WTC11 (cell line): ENCODE measurements around the gene SMIM12. TPM values are rescaled to one million over a fixed set of nuclear protein-coding genes. Genes with fewer than 3 reads are reported as not detected.

Experiments used
- ATAC-seq: fragments of 200-7000 bp; cut with Tn5 transposase; 2 replicates; pipeline ENCODE4 v1.10.0; 2021; ENCODE audit warnings: mild to moderate bottlenecking, moderate library complexity
- CTCF ChIA-PET: fragments of 300-600 bp; sonication (Branson Sonifier 250); formaldehyde crosslinking; loops from one replicate; lab custom pipeline; 2021; ENCODE audit warnings: antibody characterized with exemption; lab: Charles Lee
- POLR2A ChIA-PET: fragments of 350-600 bp; sonication (Branson Sonifier 250); formaldehyde crosslinking; loops from one replicate; lab custom pipeline; 2021; ENCODE audit warnings: antibody characterized with exemption; lab: Charles Lee
- DNase-seq: peaks from one replicate; pipeline ENCODE4 v3.0.0; 2021; ENCODE audit warnings: low spot score
- H3K27ac Mint-ChIP-seq: 2 replicates; pipeline ENCODE4 v1.8.0; 2021; ENCODE audit warnings: mixed read lengths
- H3K27me3 Mint-ChIP-seq: 2 replicates; pipeline ENCODE4 v1.8.0; 2021; ENCODE audit warnings: low read depth, mild to moderate bottlenecking, moderate library complexity, mixed read lengths
- H3K36me3 Mint-ChIP-seq: 2 replicates; pipeline ENCODE4 v1.8.0; 2021; ENCODE audit warnings: mixed read lengths
- H3K4me1 Mint-ChIP-seq: 2 replicates; pipeline ENCODE4 v1.8.0; 2022; ENCODE audit warnings: mixed read lengths
- H3K4me3 Mint-ChIP-seq: 2 replicates; pipeline ENCODE4 v1.8.0; 2021; ENCODE audit warnings: mild to moderate bottlenecking, moderate library complexity, mixed read lengths
- H3K9me3 Mint-ChIP-seq: 2 replicates; pipeline ENCODE4 v1.8.0; 2021; ENCODE audit warnings: mixed read lengths
- FOXJ3 ChIP-seq: sonication (generic); formaldehyde crosslinking; IDR thresholded peaks from 2 replicates; pipeline ENCODE4 v1.9.0; 2021; ENCODE audit warnings: missing genetic modification reagents, mild to moderate bottlenecking, borderline replicate concordance
- GABPB1 ChIP-seq: sonication (generic); formaldehyde crosslinking; IDR thresholded peaks from 2 replicates; pipeline ENCODE4 v1.8.1; 2023; ENCODE audit warnings: mild to moderate bottlenecking, missing genetic modification reagents
- IRF2 ChIP-seq: sonication (generic); formaldehyde crosslinking; IDR thresholded peaks from 2 replicates; pipeline ENCODE4 v1.8.0; 2022; ENCODE audit warnings: low read depth, missing genetic modification reagents, borderline replicate concordance
- JAZF1 ChIP-seq: fragments of 250-450 bp; sonication (Bioruptor Pico); IDR thresholded peaks from 2 replicates; pipeline ENCODE4 v1.9.0; 2021; ENCODE audit warnings: moderate library complexity, mild to moderate bottlenecking, inconsistent platforms
- NFYB ChIP-seq: sonication (generic); formaldehyde crosslinking; conservative IDR thresholded peaks from 2 replicates; pipeline ENCODE4 v1.8.0; 2022; ENCODE audit warnings: low read depth, missing genetic modification reagents
- RORB ChIP-seq: fragments of 250-450 bp; sonication (Bioruptor Pico); IDR thresholded peaks from 2 replicates; pipeline ENCODE4 v1.9.0; 2021; ENCODE audit warnings: mild to moderate bottlenecking
- TEAD4 ChIP-seq: sonication (generic); formaldehyde crosslinking; IDR thresholded peaks from 2 replicates; pipeline ENCODE4 v1.8.0; 2022; ENCODE audit warnings: mild to moderate bottlenecking, missing genetic modification reagents
- total RNA-seq: library from RNA; stranded (reverse); gene quantifications from 3 replicates; pipeline ENCODE4 v1.2.3, GENCODE V29; 2021
- TF ChIP-seq, protein P1 (sequence below): sonication (generic); formaldehyde crosslinking; IDR thresholded peaks from 2 replicates; pipeline ENCODE4 v1.8.1; 2022; ENCODE audit warnings: low read depth, mild to moderate bottlenecking, moderate library complexity, missing genetic modification reagents, borderline replicate concordance
- TF ChIP-seq, protein P2 (sequence below): sonication (generic); formaldehyde crosslinking; IDR thresholded peaks from 2 replicates; pipeline ENCODE4 v1.8.0; 2022; ENCODE audit warnings: mild to moderate bottlenecking, missing genetic modification reagents
- TF ChIP-seq, protein P3 (sequence below): sonication (generic); formaldehyde crosslinking; IDR thresholded peaks from 2 replicates; pipeline ENCODE4 v1.8.1; 2023; ENCODE audit warnings: mild to moderate bottlenecking, missing genetic modification reagents
- TF ChIP-seq, protein P4 (sequence below): fragments of 250-450 bp; sonication (Bioruptor Pico); IDR thresholded peaks from 2 replicates; pipeline ENCODE4 v1.9.0; 2021; ENCODE audit warnings: moderate library complexity, mild to moderate bottlenecking, inconsistent platforms, borderline replicate concordance
- TF ChIP-seq, protein P5 (sequence below): sonication (generic); formaldehyde crosslinking; IDR thresholded peaks from 2 replicates; pipeline ENCODE4 v1.8.0; 2023; ENCODE audit warnings: missing genetic modification reagents, mild to moderate bottlenecking, borderline replicate concordance
- TF ChIP-seq, protein P6 (sequence below): fragments of 250-450 bp; sonication (Bioruptor Pico); IDR thresholded peaks from 2 replicates; pipeline ENCODE4 v1.9.0; 2021; ENCODE audit warnings: mild to moderate bottlenecking

SMIM12 gene
- total RNA-seq, 1 experiment from 2014 or later: 34.6 TPM

DNA sequence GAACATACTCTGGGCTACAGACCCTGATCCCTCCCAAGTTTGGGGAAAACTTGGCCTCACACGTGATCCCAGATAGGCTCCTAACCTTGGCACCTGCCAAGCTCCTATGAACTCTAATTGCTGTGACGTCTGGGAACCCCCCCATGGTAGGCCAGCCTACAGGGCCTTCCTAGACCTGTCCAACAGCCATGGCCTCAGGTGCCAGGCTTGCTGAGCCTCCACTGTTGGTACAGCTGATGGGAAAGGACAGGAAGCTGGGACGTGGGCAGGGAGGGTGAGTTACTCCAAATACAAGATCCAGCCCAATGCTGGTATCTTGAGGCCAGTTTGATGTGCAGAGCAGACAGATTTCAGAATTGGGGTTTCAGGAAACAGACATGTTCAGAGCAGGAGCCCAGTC is 19.1 kb downstream of the SMIM12 start:
- ATAC-seq (no peak), DNase-seq (no peak)
- TF ChIP-seq, protein P1, sequence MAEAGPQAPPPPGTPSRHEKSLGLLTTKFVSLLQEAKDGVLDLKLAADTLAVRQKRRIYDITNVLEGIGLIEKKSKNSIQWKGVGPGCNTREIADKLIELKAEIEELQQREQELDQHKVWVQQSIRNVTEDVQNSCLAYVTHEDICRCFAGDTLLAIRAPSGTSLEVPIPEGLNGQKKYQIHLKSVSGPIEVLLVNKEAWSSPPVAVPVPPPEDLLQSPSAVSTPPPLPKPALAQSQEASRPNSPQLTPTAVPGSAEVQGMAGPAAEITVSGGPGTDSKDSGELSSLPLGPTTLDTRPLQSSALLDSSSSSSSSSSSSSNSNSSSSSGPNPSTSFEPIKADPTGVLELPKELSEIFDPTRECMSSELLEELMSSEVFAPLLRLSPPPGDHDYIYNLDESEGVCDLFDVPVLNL (CRISPR knock-in tag): no peak
- TF ChIP-seq FOXJ3 (CRISPR knock-in tag) (no peak), GABPB1 (CRISPR knock-in tag) (no peak), IRF2 (CRISPR knock-in tag) (no peak)
- TF ChIP-seq, protein P2, sequence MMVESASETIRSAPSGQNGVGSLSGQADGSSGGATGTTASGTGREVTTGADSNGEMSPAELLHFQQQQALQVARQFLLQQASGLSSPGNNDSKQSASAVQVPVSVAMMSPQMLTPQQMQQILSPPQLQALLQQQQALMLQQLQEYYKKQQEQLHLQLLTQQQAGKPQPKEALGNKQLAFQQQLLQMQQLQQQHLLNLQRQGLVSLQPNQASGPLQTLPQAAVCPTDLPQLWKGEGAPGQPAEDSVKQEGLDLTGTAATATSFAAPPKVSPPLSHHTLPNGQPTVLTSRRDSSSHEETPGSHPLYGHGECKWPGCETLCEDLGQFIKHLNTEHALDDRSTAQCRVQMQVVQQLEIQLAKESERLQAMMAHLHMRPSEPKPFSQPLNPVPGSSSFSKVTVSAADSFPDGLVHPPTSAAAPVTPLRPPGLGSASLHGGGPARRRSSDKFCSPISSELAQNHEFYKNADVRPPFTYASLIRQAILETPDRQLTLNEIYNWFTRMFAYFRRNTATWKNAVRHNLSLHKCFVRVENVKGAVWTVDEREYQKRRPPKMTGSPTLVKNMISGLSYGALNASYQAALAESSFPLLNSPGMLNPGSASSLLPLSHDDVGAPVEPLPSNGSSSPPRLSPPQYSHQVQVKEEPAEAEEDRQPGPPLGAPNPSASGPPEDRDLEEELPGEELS (CRISPR knock-in tag): no peak
- TF ChIP-seq, protein P3, sequence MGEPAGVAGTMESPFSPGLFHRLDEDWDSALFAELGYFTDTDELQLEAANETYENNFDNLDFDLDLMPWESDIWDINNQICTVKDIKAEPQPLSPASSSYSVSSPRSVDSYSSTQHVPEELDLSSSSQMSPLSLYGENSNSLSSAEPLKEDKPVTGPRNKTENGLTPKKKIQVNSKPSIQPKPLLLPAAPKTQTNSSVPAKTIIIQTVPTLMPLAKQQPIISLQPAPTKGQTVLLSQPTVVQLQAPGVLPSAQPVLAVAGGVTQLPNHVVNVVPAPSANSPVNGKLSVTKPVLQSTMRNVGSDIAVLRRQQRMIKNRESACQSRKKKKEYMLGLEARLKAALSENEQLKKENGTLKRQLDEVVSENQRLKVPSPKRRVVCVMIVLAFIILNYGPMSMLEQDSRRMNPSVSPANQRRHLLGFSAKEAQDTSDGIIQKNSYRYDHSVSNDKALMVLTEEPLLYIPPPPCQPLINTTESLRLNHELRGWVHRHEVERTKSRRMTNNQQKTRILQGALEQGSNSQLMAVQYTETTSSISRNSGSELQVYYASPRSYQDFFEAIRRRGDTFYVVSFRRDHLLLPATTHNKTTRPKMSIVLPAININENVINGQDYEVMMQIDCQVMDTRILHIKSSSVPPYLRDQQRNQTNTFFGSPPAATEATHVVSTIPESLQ (CRISPR knock-in tag): no peak
- TF ChIP-seq, protein P4, sequence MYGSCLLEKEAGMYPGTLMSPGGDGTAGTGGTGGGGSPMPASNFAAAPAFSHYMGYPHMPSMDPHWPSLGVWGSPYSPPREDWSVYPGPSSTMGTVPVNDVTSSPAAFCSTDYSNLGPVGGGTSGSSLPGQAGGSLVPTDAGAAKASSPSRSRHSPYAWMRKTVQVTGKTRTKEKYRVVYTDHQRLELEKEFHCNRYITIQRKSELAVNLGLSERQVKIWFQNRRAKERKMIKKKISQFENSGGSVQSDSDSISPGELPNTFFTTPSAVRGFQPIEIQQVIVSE (CRISPR knock-in tag): no peak
- Mint-ChIP-seq H3K27me3 (no peaks in the 10 kb centered on the region), H3K9me3 (no peaks in the 10 kb centered on the region), H3K36me3 (no peaks in the 10 kb centered on the region), H3K27ac (no peak overlapping the region), H3K4me1 (peaks cover 25% of the 10 kb centered on the region), H3K4me3 (no peak overlapping the region)
- ChIA-PET POLR2A (no interaction called here), CTCF (no interaction called here)

DNA sequence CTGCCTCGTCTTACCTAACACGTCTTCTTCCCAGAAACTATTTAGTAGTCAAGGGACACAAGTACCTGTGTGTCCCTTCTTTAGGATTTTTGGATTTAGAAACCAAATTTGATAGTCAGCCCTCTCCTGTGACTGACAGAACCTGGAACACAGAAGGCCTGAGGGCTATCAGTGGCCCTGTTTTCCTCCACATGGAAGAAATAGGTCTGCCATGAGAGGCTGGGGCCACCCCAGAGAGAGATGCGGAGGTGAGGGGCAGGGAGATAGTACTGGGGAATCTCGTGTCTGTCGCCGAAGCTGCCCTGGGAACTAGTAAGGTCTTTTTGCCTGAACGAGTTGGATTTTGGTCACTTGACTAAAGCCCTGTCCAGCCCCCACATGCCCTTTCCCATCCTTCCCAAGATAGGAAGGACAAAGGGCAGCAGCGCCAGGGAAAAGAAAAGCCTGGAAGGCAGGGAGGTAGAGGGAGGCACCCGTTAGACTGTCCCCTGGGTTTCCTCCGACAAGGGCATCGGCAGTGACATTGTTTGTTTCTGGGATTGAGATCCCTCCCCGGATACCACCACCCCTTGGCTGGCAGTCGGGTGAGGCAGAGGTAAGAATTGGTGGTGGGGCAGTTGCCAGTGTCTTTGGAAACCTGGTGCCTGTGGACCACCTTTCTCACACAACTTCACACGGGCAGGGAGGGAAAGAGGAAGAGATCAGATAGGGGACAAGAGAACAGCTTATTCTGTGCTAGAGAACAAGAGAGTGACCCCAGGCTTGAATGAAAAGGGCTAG is 19.8 kb downstream of the SMIM12 start:
- Mint-ChIP-seq H3K36me3 (no peaks in the 10 kb centered on the region), H3K4me1 (peaks cover 21% of the 10 kb centered on the region), H3K27me3 (no peaks in the 10 kb centered on the region), H3K9me3 (no peaks in the 10 kb centered on the region), H3K27ac (no peak overlapping the region), H3K4me3 (no peak overlapping the region)
- DNase-seq (no peak), ATAC-seq (no peak)
- TF ChIP-seq RORB (CRISPR knock-in tag): no peak
- no peak for TF ChIP-seq TEAD4
- TF ChIP-seq IRF2 (CRISPR knock-in tag): no peak
- TF ChIP-seq, protein P5, sequence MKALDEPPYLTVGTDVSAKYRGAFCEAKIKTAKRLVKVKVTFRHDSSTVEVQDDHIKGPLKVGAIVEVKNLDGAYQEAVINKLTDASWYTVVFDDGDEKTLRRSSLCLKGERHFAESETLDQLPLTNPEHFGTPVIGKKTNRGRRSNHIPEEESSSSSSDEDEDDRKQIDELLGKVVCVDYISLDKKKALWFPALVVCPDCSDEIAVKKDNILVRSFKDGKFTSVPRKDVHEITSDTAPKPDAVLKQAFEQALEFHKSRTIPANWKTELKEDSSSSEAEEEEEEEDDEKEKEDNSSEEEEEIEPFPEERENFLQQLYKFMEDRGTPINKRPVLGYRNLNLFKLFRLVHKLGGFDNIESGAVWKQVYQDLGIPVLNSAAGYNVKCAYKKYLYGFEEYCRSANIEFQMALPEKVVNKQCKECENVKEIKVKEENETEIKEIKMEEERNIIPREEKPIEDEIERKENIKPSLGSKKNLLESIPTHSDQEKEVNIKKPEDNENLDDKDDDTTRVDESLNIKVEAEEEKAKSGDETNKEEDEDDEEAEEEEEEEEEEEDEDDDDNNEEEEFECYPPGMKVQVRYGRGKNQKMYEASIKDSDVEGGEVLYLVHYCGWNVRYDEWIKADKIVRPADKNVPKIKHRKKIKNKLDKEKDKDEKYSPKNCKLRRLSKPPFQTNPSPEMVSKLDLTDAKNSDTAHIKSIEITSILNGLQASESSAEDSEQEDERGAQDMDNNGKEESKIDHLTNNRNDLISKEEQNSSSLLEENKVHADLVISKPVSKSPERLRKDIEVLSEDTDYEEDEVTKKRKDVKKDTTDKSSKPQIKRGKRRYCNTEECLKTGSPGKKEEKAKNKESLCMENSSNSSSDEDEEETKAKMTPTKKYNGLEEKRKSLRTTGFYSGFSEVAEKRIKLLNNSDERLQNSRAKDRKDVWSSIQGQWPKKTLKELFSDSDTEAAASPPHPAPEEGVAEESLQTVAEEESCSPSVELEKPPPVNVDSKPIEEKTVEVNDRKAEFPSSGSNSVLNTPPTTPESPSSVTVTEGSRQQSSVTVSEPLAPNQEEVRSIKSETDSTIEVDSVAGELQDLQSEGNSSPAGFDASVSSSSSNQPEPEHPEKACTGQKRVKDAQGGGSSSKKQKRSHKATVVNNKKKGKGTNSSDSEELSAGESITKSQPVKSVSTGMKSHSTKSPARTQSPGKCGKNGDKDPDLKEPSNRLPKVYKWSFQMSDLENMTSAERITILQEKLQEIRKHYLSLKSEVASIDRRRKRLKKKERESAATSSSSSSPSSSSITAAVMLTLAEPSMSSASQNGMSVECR (CRISPR knock-in tag): no peak
- TF ChIP-seq, protein P6, sequence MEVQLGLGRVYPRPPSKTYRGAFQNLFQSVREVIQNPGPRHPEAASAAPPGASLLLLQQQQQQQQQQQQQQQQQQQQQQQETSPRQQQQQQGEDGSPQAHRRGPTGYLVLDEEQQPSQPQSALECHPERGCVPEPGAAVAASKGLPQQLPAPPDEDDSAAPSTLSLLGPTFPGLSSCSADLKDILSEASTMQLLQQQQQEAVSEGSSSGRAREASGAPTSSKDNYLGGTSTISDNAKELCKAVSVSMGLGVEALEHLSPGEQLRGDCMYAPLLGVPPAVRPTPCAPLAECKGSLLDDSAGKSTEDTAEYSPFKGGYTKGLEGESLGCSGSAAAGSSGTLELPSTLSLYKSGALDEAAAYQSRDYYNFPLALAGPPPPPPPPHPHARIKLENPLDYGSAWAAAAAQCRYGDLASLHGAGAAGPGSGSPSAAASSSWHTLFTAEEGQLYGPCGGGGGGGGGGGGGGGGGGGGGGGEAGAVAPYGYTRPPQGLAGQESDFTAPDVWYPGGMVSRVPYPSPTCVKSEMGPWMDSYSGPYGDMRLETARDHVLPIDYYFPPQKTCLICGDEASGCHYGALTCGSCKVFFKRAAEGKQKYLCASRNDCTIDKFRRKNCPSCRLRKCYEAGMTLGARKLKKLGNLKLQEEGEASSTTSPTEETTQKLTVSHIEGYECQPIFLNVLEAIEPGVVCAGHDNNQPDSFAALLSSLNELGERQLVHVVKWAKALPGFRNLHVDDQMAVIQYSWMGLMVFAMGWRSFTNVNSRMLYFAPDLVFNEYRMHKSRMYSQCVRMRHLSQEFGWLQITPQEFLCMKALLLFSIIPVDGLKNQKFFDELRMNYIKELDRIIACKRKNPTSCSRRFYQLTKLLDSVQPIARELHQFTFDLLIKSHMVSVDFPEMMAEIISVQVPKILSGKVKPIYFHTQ (CRISPR knock-in tag): no peak
- no peak for TF ChIP-seq FOXJ3 (CRISPR knock-in tag)
- no peak for TF ChIP-seq NFYB
- no peak for TF ChIP-seq JAZF1 (CRISPR knock-in tag)
- ChIA-PET CTCF (interaction anchor here (5.3 kb wide), 1 partner anchor 13 kb away, joined by 27 read pairs; no protein-coding TSS in a partner anchor), POLR2A (no interaction called here)
